H1 (cell line): ENCODE data around the gene TRMT10C. TPM values are rescaled to one million over a fixed set of nuclear protein-coding genes. Genes with fewer than 3 reads are reported as not detected.
A peak's percentile ranks its signal among the peaks of the same experiment; 100 is the strongest.

Experiments
- CTCF ChIA-PET: fragments of 300-600 bp; sonication (Branson Sonifier 250); formaldehyde crosslinking; loops from one replicate; lab custom pipeline; 2021; ENCODE audit not compliant: partially characterized antibody; lab: Charles Lee
- POLR2A ChIA-PET: fragments of 300-600 bp; sonication (Branson Sonifier 250); formaldehyde crosslinking; loops from one replicate; lab custom pipeline; 2021; ENCODE audit warnings: inconsistent platforms; ENCODE audit not compliant: partially characterized antibody; lab: Charles Lee
- DNase-seq, 2 experiments: peaks; one replicate each; pipeline versions ENCODE4 v3.0.0 to v3.0.0-alpha.2; 2010 to 2022; ENCODE audit warnings: low spot score in 2 of 2, low read depth in 1 of 2, mixed read lengths in 1 of 2
- FAIRE-seq: peaks from 2 replicates; lab custom pipeline; 2011; peaks lifted over from hg19 to GRCh38; lab: Jason Lieb, UNC
- H2AFZ ChIP-seq: 2 replicates; pipeline ENCODE4 v1.8.1; 2012; ENCODE audit warnings: low read length, inconsistent platforms
- H2AK5ac ChIP-seq: 2 replicates; pipeline ENCODE4 v1.6.1; 2013; ENCODE audit warnings: low read depth, low read length
- H2BK120ac ChIP-seq: replicated peaks from 2 replicates; pipeline ENCODE3; 2013; ENCODE audit warnings: low read depth, low read length, inconsistent platforms
- H2BK12ac ChIP-seq: 2 replicates; pipeline ENCODE4 v1.6.1; 2013; ENCODE audit warnings: low read depth, low read length
- H2BK15ac ChIP-seq: 2 replicates; pipeline ENCODE4 v1.6.1; 2013; ENCODE audit warnings: low read length
- H2BK20ac ChIP-seq: 2 replicates; pipeline ENCODE4 v1.6.1; 2013; ENCODE audit warnings: low read length
- H2BK5ac ChIP-seq: 2 replicates; pipeline ENCODE4 v1.6.1; 2013; ENCODE audit warnings: low read depth, low read length
- H3K14ac ChIP-seq: 2 replicates; pipeline ENCODE4 v1.6.1; 2013; ENCODE audit warnings: inconsistent platforms; ENCODE audit not compliant: insufficient read length
- H3K18ac ChIP-seq: 2 replicates; pipeline ENCODE4 v1.6.1; 2013; ENCODE audit warnings: low read length; ENCODE audit errors: extremely low read depth
- H3K23ac ChIP-seq: 2 replicates; pipeline ENCODE4 v1.6.1; 2013; ENCODE audit warnings: inconsistent platforms; ENCODE audit not compliant: insufficient read length
- H3K23me2 ChIP-seq: 2 replicates; pipeline ENCODE4 v1.6.1; 2013; ENCODE audit warnings: low read depth, low read length
- H3K27ac ChIP-seq: 2 replicates; pipeline ENCODE4 v1.6.1; 2011; ENCODE audit warnings: low read depth, low read length, inconsistent platforms
- H3K27me3 ChIP-seq, 4 experiments: replicated peaks in 1 of 4; 1 replicate in 1 of 4; 2 replicates in 3 of 4; pipeline versions ENCODE4 v1.6.1 to v1.8.1; 2011 to 2013; ENCODE audit warnings: low read length in 3 of 4, mild to moderate bottlenecking in 3 of 4, inconsistent platforms in 2 of 4, mixed read lengths in 2 of 4, moderate library complexity in 1 of 4; ENCODE audit not compliant: control insufficient read depth in 3 of 4, insufficient read depth in 3 of 4; ENCODE audit errors: extremely low read depth in 1 of 4
- H3K36me3 ChIP-seq, 4 experiments: 2 replicates each; pipeline versions ENCODE4 v1.6.1 to v1.8.1; 2011 to 2013; ENCODE audit warnings: mild to moderate bottlenecking in 4 of 4, low read length in 3 of 4, moderate library complexity in 2 of 4, control low read depth in 1 of 4, inconsistent platforms in 1 of 4; ENCODE audit not compliant: insufficient read depth in 4 of 4, control insufficient read depth in 2 of 4
- H3K4ac ChIP-seq: replicated peaks from 2 replicates; pipeline ENCODE3; 2013; ENCODE audit warnings: low read length, low read depth, mixed read lengths, inconsistent platforms; ENCODE audit not compliant: insufficient read length
- H3K4me1 ChIP-seq, 4 experiments: replicated peaks in 1 of 4; 1 replicate in 1 of 4; 2 replicates in 3 of 4; pipeline versions ENCODE4 v1.6.1 to v1.8.1; 2011 to 2013; ENCODE audit warnings: low read length in 3 of 4, inconsistent platforms in 2 of 4, mixed read lengths in 1 of 4; ENCODE audit not compliant: insufficient read depth in 4 of 4, control insufficient read depth in 3 of 4
- H3K4me2 ChIP-seq, 2 experiments: 2 replicates each; pipeline versions ENCODE4 v1.6.1 to v1.8.1; 2011 to 2013; ENCODE audit warnings: low read depth in 2 of 2, low read length in 2 of 2, control low read depth in 1 of 2, inconsistent platforms in 1 of 2, mild to moderate bottlenecking in 1 of 2; ENCODE audit not compliant: insufficient read depth in 1 of 2
- H3K4me3 ChIP-seq, 4 experiments: fragments of 200-600, 300-600 bp in 1 of 4; sonication (generic), shearing (Covaris generic), sonication (Bioruptor Twin) in 1 of 4; 2 replicates each; pipeline versions ENCODE4 v1.5.1 to v1.8.1; 2011 to 2016; ENCODE audit warnings: low read length in 4 of 4, low read depth in 3 of 4, control low read depth in 2 of 4, inconsistent platforms in 2 of 4, mild to moderate bottlenecking in 2 of 4, mixed read lengths in 1 of 4, moderate library complexity in 1 of 4; ENCODE audit not compliant: insufficient read depth in 2 of 4; ENCODE audit errors: extremely low read depth in 1 of 4
- H3K56ac ChIP-seq: replicated peaks from 2 replicates; pipeline ENCODE3; 2013; ENCODE audit warnings: low read depth, mild to moderate bottlenecking, mixed read lengths, low read length, inconsistent platforms; ENCODE audit not compliant: insufficient read length
- H3K79me1 ChIP-seq: 2 replicates; pipeline ENCODE4 v1.6.1; 2013; ENCODE audit warnings: low read depth, low read length, control low read depth
- H3K79me2 ChIP-seq, 2 experiments: 2 replicates each; pipeline versions ENCODE4 v1.6.1 to v1.8.1; 2012 to 2013; ENCODE audit warnings: low read length in 2 of 2, mild to moderate bottlenecking in 2 of 2, inconsistent platforms in 1 of 2; ENCODE audit not compliant: insufficient read depth in 2 of 2, control insufficient read depth in 1 of 2
- H3K9ac ChIP-seq, 4 experiments: replicated peaks in 1 of 4; 1 replicate in 1 of 4; 2 replicates in 3 of 4; pipeline versions ENCODE4 v1.6.1 to v1.8.1; 2011 to 2013; ENCODE audit warnings: low read depth in 3 of 4, low read length in 3 of 4, control low read depth in 2 of 4, mild to moderate bottlenecking in 2 of 4, moderate library complexity in 2 of 4, inconsistent platforms in 1 of 4; ENCODE audit errors: extremely low read depth in 1 of 4
- H3K9me3 ChIP-seq, 2 experiments: 2 replicates each; pipeline versions ENCODE4 v1.6.1 to v1.8.1; 2012 to 2013; ENCODE audit warnings: mild to moderate bottlenecking in 2 of 2, moderate library complexity in 2 of 2, control low read depth in 1 of 2, inconsistent platforms in 1 of 2, low read depth in 1 of 2, low read length in 1 of 2, mixed read lengths in 1 of 2; ENCODE audit not compliant: insufficient read depth in 2 of 2
- H4K20me1 ChIP-seq, 2 experiments: replicated peaks in 1 of 2; 2 replicates each; pipeline versions ENCODE3 to v1.8.1; 2011 to 2013; ENCODE audit warnings: inconsistent platforms in 2 of 2, low read length in 2 of 2, mild to moderate bottlenecking in 1 of 2; ENCODE audit not compliant: insufficient read depth in 2 of 2, control insufficient read depth in 1 of 2
- H4K5ac ChIP-seq: 2 replicates; pipeline ENCODE4 v1.6.1; 2013; ENCODE audit warnings: low read length, low read depth, mixed read lengths, inconsistent platforms; ENCODE audit not compliant: insufficient read length
- H4K8ac ChIP-seq: 2 replicates; pipeline ENCODE4 v1.8.0; 2013; ENCODE audit warnings: mild to moderate bottlenecking, moderate library complexity, low read length, inconsistent platforms; ENCODE audit not compliant: insufficient read depth; ENCODE audit errors: extremely low read depth
- H4K91ac ChIP-seq: replicated peaks from 2 replicates; pipeline ENCODE3; 2013; ENCODE audit warnings: low read length, mixed read lengths, inconsistent platforms; ENCODE audit not compliant: insufficient read length
- BCL11A ChIP-seq, 2 experiments: IDR thresholded peaks; one replicate each; pipeline ENCODE4 v1.6.1; 2011; ENCODE audit warnings: low read depth in 2 of 2, low read length in 2 of 2, mild to moderate bottlenecking in 2 of 2
- CBX8 ChIP-seq: fragments of 300-800, 300-1000 bp; sonication (generic); IDR thresholded peaks from 2 replicates; pipeline ENCODE4 v1.7.1; 2016; ENCODE audit warnings: low read depth, low read length, borderline replicate concordance
- CHD2 ChIP-seq: IDR thresholded peaks from 2 replicates; pipeline ENCODE4 v1.6.1; 2012; ENCODE audit warnings: low read length, improper control_type of control experiment
- JUN ChIP-seq: IDR thresholded peaks from 2 replicates; pipeline ENCODE4 v1.6.1; 2011; ENCODE audit warnings: low read depth, mild to moderate bottlenecking, improper control_type of control experiment, low read length
- JUND ChIP-seq: IDR thresholded peaks from 2 replicates; pipeline ENCODE4 v1.6.1; 2011; ENCODE audit warnings: mild to moderate bottlenecking, improper control_type of control experiment, low read length
- MAFK ChIP-seq: IDR thresholded peaks from 2 replicates; pipeline ENCODE4 v1.6.1; 2012; ENCODE audit warnings: low read depth, mild to moderate bottlenecking, improper control_type of control experiment, low read length
- NRF1 ChIP-seq: IDR thresholded peaks from 2 replicates; pipeline ENCODE4 v1.6.1; 2011; ENCODE audit warnings: mild to moderate bottlenecking, low read depth, low read length, improper control_type of control experiment
- RAD21 ChIP-seq, 2 experiments: IDR thresholded peaks in 1 of 2; conservative IDR thresholded peaks in 1 of 2; 2 replicates each; pipeline ENCODE4 v1.6.1; 2011; ENCODE audit warnings: low read depth in 2 of 2, low read length in 2 of 2, improper control_type of control experiment in 1 of 2, inconsistent platforms in 1 of 2, mild to moderate bottlenecking in 1 of 2, moderate library complexity in 1 of 2
- RXRA ChIP-seq: IDR thresholded peaks from 2 replicates; pipeline ENCODE4 v1.6.1; 2011; ENCODE audit warnings: low read depth, mild to moderate bottlenecking, low read length, moderate library complexity; ENCODE audit not compliant: insufficient read depth
- SIN3A ChIP-seq, 2 experiments: IDR thresholded peaks in 1 of 2; conservative IDR thresholded peaks in 1 of 2; 2 replicates each; pipeline ENCODE4 v1.6.1; 2011 to 2012; ENCODE audit warnings: low read length in 2 of 2, improper control_type of control experiment in 1 of 2, low read depth in 1 of 2, mild to moderate bottlenecking in 1 of 2
- SIRT6 ChIP-seq: IDR thresholded peaks from one replicate; pipeline ENCODE4 v1.7.1; 2012; ENCODE audit warnings: low read length, inconsistent platforms
- SIX5 ChIP-seq: IDR thresholded peaks from 2 replicates; pipeline ENCODE4 v1.6.1; 2011; ENCODE audit warnings: mild to moderate bottlenecking, low read depth, low read length
- SP2 ChIP-seq: IDR thresholded peaks from 2 replicates; pipeline ENCODE4 v1.6.1; 2012; ENCODE audit warnings: mild to moderate bottlenecking, low read length, inconsistent platforms
- SP4 ChIP-seq: IDR thresholded peaks from 2 replicates; pipeline ENCODE4 v1.6.1; 2012; ENCODE audit warnings: low read length, inconsistent platforms
- TCF12 ChIP-seq: IDR thresholded peaks from 2 replicates; pipeline ENCODE4 v1.6.1; 2011; ENCODE audit warnings: low read depth, mild to moderate bottlenecking, low read length
- ZNF274 ChIP-seq: IDR thresholded peaks from 2 replicates; pipeline ENCODE4 v1.7.0; 2012; ENCODE audit warnings: low read length, borderline replicate concordance; ENCODE audit errors: extremely low read depth
- WGBS, 2 experiments: shearing (Covaris generic) in 1 of 2; methylation state at CpG; one replicate each; pipeline versions ENCODE4 v1.1.6 to v1.1.7; 2013 to 2015; ENCODE audit warnings: low lambda C conversion rate in 2 of 2, mixed read lengths in 2 of 2, inconsistent platforms in 1 of 2, low coverage in 1 of 2, missing lambda C conversion rate in 1 of 2; ENCODE audit not compliant: insufficient replicate concordance in 2 of 2, insufficient coverage in 1 of 2, insufficient read length in 1 of 2; ENCODE audit errors: extremely low coverage in 1 of 2, missing lambda C conversion rate in 1 of 2; 5-methylcytosine and 5-hydroxymethylcytosine counted together
- polyA plus RNA-seq, 7 experiments: library from polyadenylated mRNA; depleted of rRNA in 3 of 7; stranded (reverse) in 5 of 7; unstranded in 2 of 7; fragments of >200 nt in 5 of 7; fragments of 200-250 nt in 2 of 7; gene quantifications; 1 replicate in 5 of 7; 2 replicates in 1 of 7; 4 replicates in 1 of 7; pipeline versions ENCODE4 v1.2.1 to v1.2.3, GENCODE V29; 2011 to 2013; ENCODE audit warnings: missing spikeins in 2 of 7, mixed read lengths in 2 of 7
- total RNA-seq: library from RNA; stranded (reverse); fragmentation: NEBNext Ultra II Directional; extraction: Animal tissue kit (Norgen Biotek cat#: 25700); gene quantifications from 2 replicates; pipeline ENCODE4 v1.2.1, GENCODE V29; 2021

Gene TRMT10C
- total and polyA plus RNA-seq, 2 of the 8 experiments (the other 6 are each of a cell fraction or from before 2014, with no cell fraction given): 27.4 to 55.9 TPM

DNA sequence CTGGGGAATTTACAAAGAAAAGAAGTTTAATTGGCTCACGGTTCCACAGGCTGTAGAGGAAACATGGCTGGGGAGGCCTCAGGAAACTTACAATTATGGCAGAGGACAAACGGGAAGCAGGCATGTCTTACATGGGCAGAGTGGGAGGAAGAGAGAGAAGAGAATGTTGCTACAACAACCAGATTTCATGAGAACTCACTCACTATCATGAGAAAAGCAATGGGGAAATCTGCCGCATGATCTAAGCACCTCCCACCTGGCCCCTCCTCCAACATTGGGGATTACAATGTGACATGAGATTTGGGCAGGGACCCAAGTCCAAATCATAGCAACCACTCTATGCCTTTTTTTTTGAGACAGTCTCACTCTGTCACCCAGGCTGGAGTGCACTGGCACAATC lies 41.1 kb downstream of the TRMT10C start:
- H3K4me3 ChIP-seq: no peak overlapping the region
- no peak overlapping the region for H2AK5ac ChIP-seq
- no peak overlapping the region for H3K18ac ChIP-seq
- H2BK15ac ChIP-seq: no peak overlapping the region
- H3K56ac ChIP-seq: no peak overlapping the region
- no peak for FAIRE-seq
- ChIA-PET POLR2A (no interaction called here), CTCF (interaction anchor here (0.6 kb wide), 1 partner anchor 63 kb away, joined by 3 read pairs; no protein-coding TSS in a partner anchor)
- 0 out of 7 replicates have a peak, but pooled peaks cover 0 to 2% (median 0%) of the 10 kb centered on the region in 4 experiments for H3K4me1 ChIP-seq
- H4K91ac ChIP-seq: no peak overlapping the region
- no peak overlapping the region for H3K9ac ChIP-seq
- no peaks in the 10 kb centered on the region for H3K79me2 ChIP-seq
- H3K14ac ChIP-seq: no peak overlapping the region
- H3K27me3 ChIP-seq: no peaks in the 10 kb centered on the region
- H2BK5ac ChIP-seq: no peak overlapping the region
- no peaks in the 10 kb centered on the region for H4K20me1 ChIP-seq
- peak in 1 of 2 experiments; percentile 20 for DNase-seq
- no peak overlapping the region for H2AFZ ChIP-seq
- H4K8ac ChIP-seq: no peak overlapping the region
- H3K9me3 ChIP-seq: no peaks in the 10 kb centered on the region
- 87% methylated on average over 3 of the region's 3 CpGs; no CpG with 5 or more reads in 1 of the 2 experiments for WGBS, 2 experiments
- no peaks in the 10 kb centered on the region for H3K36me3 ChIP-seq
- no peaks in the 10 kb centered on the region for H3K79me1 ChIP-seq
- no peak overlapping the region for H4K5ac ChIP-seq
- no peak overlapping the region for H3K23ac ChIP-seq
- H3K27ac ChIP-seq: no peak overlapping the region
- H3K4me2 ChIP-seq: no peak overlapping the region
- H2BK120ac ChIP-seq: no peak overlapping the region
- no peak overlapping the region for H2BK20ac ChIP-seq
- no peaks in the 10 kb centered on the region for H3K23me2 ChIP-seq
- H3K4ac ChIP-seq: no peak overlapping the region
- no peak overlapping the region for H2BK12ac ChIP-seq
- TF ChIP-seq RAD21 (IDR thresholded peaks at IDR 0.05 in 1 of 2, conservative IDR thresholded peaks at IDR 0.05 in 1 of 2; ENCODE audit: low read depth in 2 of 2, low read length in 2 of 2): no peak
- TF ChIP-seq JUND: no peak
- TF ChIP-seq SIN3A (conservative IDR thresholded peaks at IDR 0.05 in 1 of 2, IDR thresholded peaks at IDR 0.05 in 1 of 2; ENCODE audit: low read depth in 1 of 2, low read length in 2 of 2): no peak
- TF ChIP-seq CHD2: no peak
- TF ChIP-seq MAFK: no peak
- no peak for TF ChIP-seq SIRT6
- no peak for TF ChIP-seq CBX8
- no peak for TF ChIP-seq SP4
- no peak for TF ChIP-seq BCL11A (IDR thresholded peaks at IDR 0.05; ENCODE audit: low read depth in 2 of 2, low read length in 2 of 2)
- TF ChIP-seq ZNF274: no peak
- TF ChIP-seq RXRA: no peak
- TF ChIP-seq SP2: no peak
- TF ChIP-seq TCF12: no peak
- no peak for TF ChIP-seq JUN
- no peak for TF ChIP-seq NRF1
- no peak for TF ChIP-seq SIX5
